ENCODE measurements around the gene HEYL.

DNA sequence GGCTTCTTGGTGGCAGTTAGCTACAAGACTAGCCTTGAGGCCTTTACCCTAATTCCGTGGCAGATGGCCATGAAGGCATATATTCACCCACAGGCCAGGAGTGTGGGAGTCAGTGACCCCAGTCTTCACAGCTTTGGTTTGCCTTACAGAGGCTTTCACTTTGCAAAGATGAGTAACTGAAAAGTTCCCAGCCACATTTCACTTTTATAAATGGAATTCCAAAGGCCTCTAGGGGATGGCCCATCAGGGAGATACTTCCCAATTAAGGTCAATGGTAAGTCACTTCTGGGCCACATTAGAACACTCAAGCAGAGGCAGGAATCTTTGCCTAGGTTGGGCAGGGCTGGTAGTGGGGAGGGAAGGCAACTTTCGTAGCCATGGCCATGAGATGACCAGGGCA is 13.1 kb upstream of the HEYL start:
- TF ChIP-seq, protein P1, sequence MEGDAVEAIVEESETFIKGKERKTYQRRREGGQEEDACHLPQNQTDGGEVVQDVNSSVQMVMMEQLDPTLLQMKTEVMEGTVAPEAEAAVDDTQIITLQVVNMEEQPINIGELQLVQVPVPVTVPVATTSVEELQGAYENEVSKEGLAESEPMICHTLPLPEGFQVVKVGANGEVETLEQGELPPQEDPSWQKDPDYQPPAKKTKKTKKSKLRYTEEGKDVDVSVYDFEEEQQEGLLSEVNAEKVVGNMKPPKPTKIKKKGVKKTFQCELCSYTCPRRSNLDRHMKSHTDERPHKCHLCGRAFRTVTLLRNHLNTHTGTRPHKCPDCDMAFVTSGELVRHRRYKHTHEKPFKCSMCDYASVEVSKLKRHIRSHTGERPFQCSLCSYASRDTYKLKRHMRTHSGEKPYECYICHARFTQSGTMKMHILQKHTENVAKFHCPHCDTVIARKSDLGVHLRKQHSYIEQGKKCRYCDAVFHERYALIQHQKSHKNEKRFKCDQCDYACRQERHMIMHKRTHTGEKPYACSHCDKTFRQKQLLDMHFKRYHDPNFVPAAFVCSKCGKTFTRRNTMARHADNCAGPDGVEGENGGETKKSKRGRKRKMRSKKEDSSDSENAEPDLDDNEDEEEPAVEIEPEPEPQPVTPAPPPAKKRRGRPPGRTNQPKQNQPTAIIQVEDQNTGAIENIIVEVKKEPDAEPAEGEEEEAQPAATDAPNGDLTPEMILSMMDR (IDR thresholded peaks at IDR 0.05): no peak
- no peak for TF ChIP-seq POLR2A (IDR thresholded peaks at IDR 0.05)
